Activated CD4-positive, alpha-beta T cell treated with anti-CD3 and anti-CD28 coated beads for 24 hours (primary cell): ENCODE data around the gene IQCE.

ENCODE experiments used
- DNase-seq, 2 donors: peaks; one replicate each; pipeline ENCODE4 v3.0.0-alpha.2; 2020; ENCODE audit warnings: low read depth in 2 of 2

Gene IQCE

GRCh38 chr7:2634267-2635145 lies 75.7 kb downstream of the IQCE start:
- no peak for DNase-seq

- no peak for DNase-seq
Observed at GRCh38 chr7:2635148-2635668, 76.4 kb downstream of the IQCE start.

GRCh38 chr7:2635810-2636701 lies 77.3 kb downstream of the IQCE start:
- no peak for DNase-seq

GRCh38 chr7:2637066-2637471 lies 78.3 kb downstream of the IQCE start:
- no peak for DNase-seq

GRCh38 chr7:2637505-2638223 lies 78.9 kb downstream of the IQCE start:
- DNase-seq, result no peak

GRCh38 chr7:2638224-2638991 lies 79.6 kb downstream of the IQCE start:
- DNase-seq, result no peak

GRCh38 chr7:2639181-2639681 lies 80.5 kb downstream of the IQCE start:
- DNase-seq, result no peak

- DNase-seq, result no peak
Observed at GRCh38 chr7:2639695-2640481, 81.1 kb downstream of the IQCE start.

- no peak for DNase-seq
Observed at GRCh38 chr7:2640482-2640830, 81.7 kb downstream of the IQCE start.

- no peak for DNase-seq
Observed at GRCh38 chr7:2640846-2641316, 82.1 kb downstream of the IQCE start.

GRCh38 chr7:2641406-2642393 lies 82.9 kb downstream of the IQCE start:
- no peak for DNase-seq

- no peak for DNase-seq
Observed at GRCh38 chr7:2643386-2644219, 84.8 kb downstream of the IQCE start.

- no peak for DNase-seq
Observed at GRCh38 chr7:2644220-2644561, 85.4 kb downstream of the IQCE start.

GRCh38 chr7:2644562-2645273 lies 85.9 kb downstream of the IQCE start:
- no peak for DNase-seq

- no peak for DNase-seq
Observed at GRCh38 chr7:2645274-2645868, 86.6 kb downstream of the IQCE start.

- DNase-seq, result no peak
Observed at GRCh38 chr7:2646336-2646679, 87.5 kb downstream of the IQCE start.
